Measurements from ENCODE around the gene DBH.

DBH gene

DNA sequence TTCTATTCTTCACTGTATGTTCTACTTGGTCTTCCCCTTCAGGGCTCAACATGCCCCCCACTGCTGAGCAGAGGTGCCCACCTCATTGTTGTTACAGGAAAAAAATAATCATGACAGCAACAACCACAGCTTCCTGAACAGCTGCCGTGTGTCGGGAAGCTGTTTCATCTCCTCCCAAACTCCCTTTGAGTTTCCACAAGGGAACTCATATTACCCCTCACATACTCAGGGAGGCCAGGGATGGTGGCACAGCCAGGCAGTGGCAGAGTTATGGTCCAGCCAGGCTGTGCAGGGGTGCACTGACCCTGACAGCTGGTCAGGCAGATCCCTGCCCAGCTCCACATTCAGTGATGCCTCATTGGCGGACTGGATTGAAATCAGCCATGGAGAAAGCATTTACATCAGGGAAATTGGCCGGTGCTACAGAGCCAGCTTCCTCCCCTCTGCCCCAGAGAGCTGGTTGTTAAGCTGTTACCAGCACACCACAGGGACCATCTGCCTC is 64.7 kb downstream of the DBH start:
- H3K79me2 ChIP-seq (ENCODE audit: control insufficient read depth, low read length) = peaks cover 3% of the 10 kb centered on the region; the same call in 1 of the 2 replicates
- H3K4me2 ChIP-seq (ENCODE audit: low read length) = peak overlapping the region; percentile 84
- H3K9me2 ChIP-seq (replicated peaks; ENCODE audit: control insufficient read depth, low read length) = no peaks in the 10 kb centered on the region
- H3K27ac ChIP-seq (ENCODE audit: low read depth, low read length) = peak overlapping the region; percentile 84
- no peaks in the 10 kb centered on the region for H3K36me3 ChIP-seq (ENCODE audit: control insufficient read depth, low read length)
- peaks cover 17% of the 10 kb centered on the region for H3F3A ChIP-seq (ENCODE audit: control insufficient read depth, insufficient read depth)
- H3K4me1 ChIP-seq (ENCODE audit: control insufficient read depth, low read length) = peaks cover 90% of the 10 kb centered on the region
- H3K27me3 ChIP-seq (ENCODE audit: control insufficient read depth, low read length) = no peaks in the 10 kb centered on the region
- peak overlapping the region; percentile 70 for H3K4me3 ChIP-seq (ENCODE audit: low read length)
- no peak for TF ChIP-seq EZH2phosphoT487 (IDR thresholded peaks at IDR 0.05; ENCODE audit: borderline replicate concordance, low read length)
- TF ChIP-seq, protein P1, sequence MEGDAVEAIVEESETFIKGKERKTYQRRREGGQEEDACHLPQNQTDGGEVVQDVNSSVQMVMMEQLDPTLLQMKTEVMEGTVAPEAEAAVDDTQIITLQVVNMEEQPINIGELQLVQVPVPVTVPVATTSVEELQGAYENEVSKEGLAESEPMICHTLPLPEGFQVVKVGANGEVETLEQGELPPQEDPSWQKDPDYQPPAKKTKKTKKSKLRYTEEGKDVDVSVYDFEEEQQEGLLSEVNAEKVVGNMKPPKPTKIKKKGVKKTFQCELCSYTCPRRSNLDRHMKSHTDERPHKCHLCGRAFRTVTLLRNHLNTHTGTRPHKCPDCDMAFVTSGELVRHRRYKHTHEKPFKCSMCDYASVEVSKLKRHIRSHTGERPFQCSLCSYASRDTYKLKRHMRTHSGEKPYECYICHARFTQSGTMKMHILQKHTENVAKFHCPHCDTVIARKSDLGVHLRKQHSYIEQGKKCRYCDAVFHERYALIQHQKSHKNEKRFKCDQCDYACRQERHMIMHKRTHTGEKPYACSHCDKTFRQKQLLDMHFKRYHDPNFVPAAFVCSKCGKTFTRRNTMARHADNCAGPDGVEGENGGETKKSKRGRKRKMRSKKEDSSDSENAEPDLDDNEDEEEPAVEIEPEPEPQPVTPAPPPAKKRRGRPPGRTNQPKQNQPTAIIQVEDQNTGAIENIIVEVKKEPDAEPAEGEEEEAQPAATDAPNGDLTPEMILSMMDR (IDR thresholded peaks at IDR 0.05; ENCODE audit: low read depth, low read length, poor library complexity, severe bottlenecking) = no peak
- H4K20me1 ChIP-seq (ENCODE audit: control insufficient read depth, insufficient read depth, low read depth, low read length) = no peaks in the 10 kb centered on the region
- no peaks in the 10 kb centered on the region for H3K9me3 ChIP-seq (ENCODE audit: control insufficient read depth, insufficient read depth, low read length)

DNA sequence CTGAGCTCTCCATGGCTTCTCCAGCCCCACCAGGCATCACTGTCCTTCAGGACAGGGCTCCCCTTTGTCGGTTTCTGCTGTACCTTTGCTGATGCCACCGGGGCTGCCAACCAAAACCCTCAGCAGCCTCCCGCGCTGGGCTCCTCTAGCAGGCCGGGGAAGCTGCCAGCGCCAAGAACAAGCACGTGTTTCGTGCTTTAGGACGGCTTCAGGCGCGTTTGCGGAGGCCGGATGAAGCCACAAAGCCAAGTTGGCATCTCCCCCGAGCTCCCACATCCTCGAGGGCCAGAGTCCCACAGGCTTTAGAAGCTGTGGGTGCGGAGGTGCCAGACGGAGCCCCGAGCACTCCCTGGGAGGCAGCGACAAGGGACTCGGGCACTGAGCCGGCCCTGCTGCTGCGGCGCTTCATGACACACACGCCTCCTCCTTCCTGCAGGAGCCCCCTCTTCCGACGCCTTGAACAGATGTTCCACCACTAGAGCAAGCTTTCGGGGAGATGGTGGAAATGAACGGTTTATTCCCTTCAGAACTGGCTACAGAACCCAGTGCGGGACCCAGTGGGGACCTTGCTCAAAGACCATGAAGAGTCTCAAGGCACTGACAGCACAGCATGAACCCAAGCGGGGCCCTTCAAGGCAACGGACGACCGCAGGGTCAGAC is 65.3 kb downstream of the DBH start:
- Histone ChIP-seq H4K20me1 (ENCODE audit: control insufficient read depth, insufficient read depth, low read depth, low read length) (no peaks in the 10 kb centered on the region), H3K4me1 (ENCODE audit: control insufficient read depth, low read length) (peaks cover 90% of the 10 kb centered on the region), H3K9me2 (replicated peaks; ENCODE audit: control insufficient read depth, low read length) (no peaks in the 10 kb centered on the region), H3K36me3 (ENCODE audit: control insufficient read depth, low read length) (no peaks in the 10 kb centered on the region), H3F3A (ENCODE audit: control insufficient read depth, insufficient read depth) (peaks cover 22% of the 10 kb centered on the region), H3K27ac (ENCODE audit: low read depth, low read length) (peak overlapping the region; percentile 84), H3K4me2 (ENCODE audit: low read length) (peak overlapping the region; percentile 84), H3K27me3 (ENCODE audit: control insufficient read depth, low read length) (no peaks in the 10 kb centered on the region), H3K9me3 (ENCODE audit: control insufficient read depth, insufficient read depth, low read length) (no peaks in the 10 kb centered on the region), H3K4me3 (ENCODE audit: low read length) (peak overlapping the region; percentile 70), H3K79me2 (ENCODE audit: control insufficient read depth, low read length) (peaks cover 3% of the 10 kb centered on the region; the same call in 1 of the 2 replicates)
- TF ChIP-seq, protein P1 (IDR thresholded peaks at IDR 0.05; ENCODE audit: low read depth, low read length, poor library complexity, severe bottlenecking) = no peak
- TF ChIP-seq EZH2phosphoT487 (IDR thresholded peaks at IDR 0.05; ENCODE audit: borderline replicate concordance, low read length) = no peak

DNA sequence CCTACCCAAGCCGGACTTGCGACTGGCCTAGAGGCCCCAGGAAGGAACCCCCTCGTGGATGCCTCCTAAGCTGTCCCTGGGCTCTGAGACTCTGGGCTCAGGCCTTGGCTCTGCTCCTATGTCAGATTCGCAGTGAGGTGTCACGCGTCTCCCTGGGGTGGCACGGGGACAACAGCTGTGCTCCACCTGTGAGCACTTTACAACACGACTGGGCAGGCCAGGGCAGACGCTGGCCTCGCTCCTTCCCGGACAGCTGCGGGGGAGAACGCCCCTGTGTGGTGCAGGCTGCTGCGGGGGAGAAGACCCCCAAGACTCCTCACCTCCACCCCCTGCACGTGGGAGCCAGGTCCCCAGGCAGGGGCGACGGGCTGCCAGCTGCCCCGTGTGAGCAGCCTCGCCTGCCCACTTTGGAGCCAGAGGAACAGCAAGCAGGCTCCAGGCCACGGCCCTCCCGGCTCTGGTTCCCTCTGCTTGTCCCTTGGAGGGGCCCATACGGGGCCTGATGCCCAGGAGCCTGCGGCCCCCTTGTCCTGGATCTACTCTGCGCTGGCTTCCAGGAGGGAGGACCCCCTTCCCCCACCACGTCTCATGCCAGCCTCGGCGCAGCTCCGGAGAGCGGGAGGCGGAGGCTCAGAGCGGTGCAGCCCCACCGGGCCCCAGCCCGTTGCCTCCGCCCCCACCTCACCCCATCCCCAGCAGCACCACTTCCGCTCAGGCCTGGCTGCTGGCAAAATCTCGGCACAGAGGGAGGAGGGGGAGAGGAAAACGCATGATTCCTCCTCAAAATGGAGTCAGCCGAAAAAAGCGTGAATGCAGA is 66.0 kb downstream of the DBH start:
- H3K9me3 ChIP-seq (ENCODE audit: control insufficient read depth, insufficient read depth, low read length) = no peaks in the 10 kb centered on the region
- peak overlapping the region; percentile 84 for H3K4me2 ChIP-seq (ENCODE audit: low read length)
- no peaks in the 10 kb centered on the region for H4K20me1 ChIP-seq (ENCODE audit: control insufficient read depth, insufficient read depth, low read depth, low read length)
- TF ChIP-seq EZH2phosphoT487 (IDR thresholded peaks at IDR 0.05; ENCODE audit: borderline replicate concordance, low read length) = no peak
- TF ChIP-seq, protein P1 (IDR thresholded peaks at IDR 0.05; ENCODE audit: low read depth, low read length, poor library complexity, severe bottlenecking) = no peak
- H3K79me2 ChIP-seq (ENCODE audit: control insufficient read depth, low read length) = peaks cover 3% of the 10 kb centered on the region; the same call in 1 of the 2 replicates
- peaks cover 90% of the 10 kb centered on the region for H3K4me1 ChIP-seq (ENCODE audit: control insufficient read depth, low read length)
- H3K4me3 ChIP-seq (ENCODE audit: low read length) = peak overlapping the region; percentile 70
- peaks cover 24% of the 10 kb centered on the region for H3F3A ChIP-seq (ENCODE audit: control insufficient read depth, insufficient read depth)
- H3K36me3 ChIP-seq (ENCODE audit: control insufficient read depth, low read length) = no peaks in the 10 kb centered on the region
- no peaks in the 10 kb centered on the region for H3K27me3 ChIP-seq (ENCODE audit: control insufficient read depth, low read length)
- no peaks in the 10 kb centered on the region for H3K9me2 ChIP-seq (replicated peaks; ENCODE audit: control insufficient read depth, low read length)
- H3K27ac ChIP-seq (ENCODE audit: low read depth, low read length) = peak overlapping the region; percentile 84
